Right lobe of liver (tissue), 6 donors: ENCODE results near the gene UCK1. TPM values are rescaled to one million over a fixed set of nuclear protein-coding genes. Genes with fewer than 3 reads are reported as not detected.

Experiments
- ATAC-seq, 4 donors: fragments of 200-7000 bp; cut with Tn5 transposase; one replicate each; pipeline ENCODE4 v1.9.1; 2020; ENCODE audit warnings: mild to moderate bottlenecking in 4 of 4, moderate library complexity in 4 of 4
- DNase-seq, 3 donors: peaks; one replicate each; pipeline ENCODE4 v3.0.0-alpha.2; 2020
- H3K27ac ChIP-seq, 3 donors: fragments of 200-600 bp; one replicate each; pipeline ENCODE4 v1.8.0; 2022
- H3K27me3 ChIP-seq, 2 donors: fragments of 200-600 bp; one replicate each; pipeline ENCODE4 v1.8.0; 2022
- H3K36me3 ChIP-seq, 4 donors: fragments of 200-600 bp; sonication (generic) in 1 of 4; one replicate each; pipeline versions ENCODE4 v1.5.1 to v1.8.0; 2017 to 2022; ENCODE audit warnings: control low read depth in 1 of 4
- H3K4me1 ChIP-seq, 4 donors: fragments of 200-600 bp; sonication (generic) in 1 of 4; one replicate each; pipeline versions ENCODE4 v1.5.1 to v1.8.0; 2017 to 2022; ENCODE audit warnings: control low read depth in 1 of 4
- H3K4me3 ChIP-seq, 3 donors: fragments of 200-600 bp; one replicate each; pipeline ENCODE4 v1.8.0; 2022
- H3K9me3 ChIP-seq, 4 donors: fragments of 200-600 bp; sonication (generic) in 1 of 4; one replicate each; pipeline versions ENCODE4 v1.5.1 to v1.8.0; 2017 to 2022; ENCODE audit warnings: control low read depth in 1 of 4
- POLR2A ChIP-seq: fragments of 450-650 bp; IDR thresholded peaks from one replicate; pipeline ENCODE4 v1.6.1; 2017; ENCODE audit warnings: antibody characterized with exemption, mild to moderate bottlenecking
- WGBS: methylation state at CpG from one replicate; pipeline ENCODE4 v1.1.6; 2018; ENCODE audit warnings: low coverage, low lambda C conversion rate; ENCODE audit not compliant: insufficient coverage; ENCODE audit errors: missing lambda C conversion rate; 5-methylcytosine and 5-hydroxymethylcytosine counted together
- intact Hi-C, 2 donors: fragments of 100-400 bp; cut with DNase I; formaldehyde crosslinking; loops; one replicate each; pipeline versions ENCODE4 v1.11.2 to v1.14.1; 2022
- total RNA-seq, 6 experiments: library from RNA; depleted of rRNA in 2 of 6; stranded (reverse); fragments of >200 nt in 2 of 6; fragmentation: NEBNext Ultra II Directional in 3 of 6; extraction: Animal tissue kit (Norgen Biotek cat#: 25700) in 3 of 6; gene quantifications; one replicate each; pipeline versions ENCODE4 v1.1.0 to v1.2.4, GENCODE V29; 2016 to 2023
- TF ChIP-seq, protein P1 (sequence below), 4 donors: fragments of 200-600 bp in 3 of 4; fragments of 450-650 bp in 1 of 4; IDR thresholded peaks; one replicate each; pipeline versions ENCODE4 v1.5.1 to v1.8.0; 2016 to 2022; ENCODE audit warnings: antibody characterized with exemption in 4 of 4, mild to moderate bottlenecking in 2 of 4
- donor health status: DM: no; HTN: yes; CAD: no.
- donor health status: DM: no; HTN: no; CAD: no.
- donor health status: DM: no; HTN: no; CAD: no.
- donor health status: DM: no; HTN: yes; CAD: no.
- donor health status: DM: no; HTN: yes; CAD: no.

Gene UCK1
- total RNA-seq, 6 experiments from 2014 or later, result 18.4 to 32.1 (median 27.8) TPM

DNA sequence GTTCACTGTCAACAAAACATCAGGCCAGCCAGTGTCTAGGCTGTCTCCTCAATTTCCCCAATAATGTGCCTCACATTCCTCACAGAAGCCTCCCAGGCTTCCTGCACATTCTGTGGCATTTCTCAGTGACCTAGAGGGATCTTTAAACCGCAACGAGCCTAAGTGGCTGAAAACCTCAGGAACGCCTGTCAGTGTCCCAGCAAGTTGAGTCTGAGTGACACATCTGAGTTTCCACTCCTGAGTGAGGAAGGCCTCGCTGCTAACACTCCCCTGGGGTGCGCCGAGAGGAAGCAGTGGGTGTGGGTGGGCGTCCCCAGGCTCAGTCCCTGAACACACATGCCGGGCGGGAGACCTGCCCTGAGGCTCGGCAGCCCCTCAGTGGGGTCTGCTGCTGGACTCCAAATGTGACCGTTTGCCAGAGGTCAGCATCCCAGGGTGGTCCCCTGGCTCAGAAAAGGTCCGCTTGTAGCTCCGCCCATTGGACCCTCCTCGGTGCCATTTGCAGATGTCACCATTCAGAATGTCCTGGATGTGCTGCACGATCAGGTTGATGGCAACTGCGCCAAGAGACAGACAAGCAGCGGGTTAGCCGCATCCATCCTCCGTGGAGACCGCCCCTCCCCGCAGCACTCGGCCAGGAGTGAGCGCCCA lies 6.3 kb downstream of the UCK1 start:
- ATAC-seq (no peak), DNase-seq (no peak)
- H3K36me3 ChIP-seq, result peaks cover 0 to 81% (median 35%) of the 10 kb centered on the region in 4 donors
- peaks cover 0 to 6% (median 4%) of the 10 kb centered on the region in 4 donors for H3K4me1 ChIP-seq
- no peak overlapping the region for H3K4me3 ChIP-seq
- WGBS, result 100% methylated on average over 2 of the region's 23 CpGs
- TF ChIP-seq, protein P1, sequence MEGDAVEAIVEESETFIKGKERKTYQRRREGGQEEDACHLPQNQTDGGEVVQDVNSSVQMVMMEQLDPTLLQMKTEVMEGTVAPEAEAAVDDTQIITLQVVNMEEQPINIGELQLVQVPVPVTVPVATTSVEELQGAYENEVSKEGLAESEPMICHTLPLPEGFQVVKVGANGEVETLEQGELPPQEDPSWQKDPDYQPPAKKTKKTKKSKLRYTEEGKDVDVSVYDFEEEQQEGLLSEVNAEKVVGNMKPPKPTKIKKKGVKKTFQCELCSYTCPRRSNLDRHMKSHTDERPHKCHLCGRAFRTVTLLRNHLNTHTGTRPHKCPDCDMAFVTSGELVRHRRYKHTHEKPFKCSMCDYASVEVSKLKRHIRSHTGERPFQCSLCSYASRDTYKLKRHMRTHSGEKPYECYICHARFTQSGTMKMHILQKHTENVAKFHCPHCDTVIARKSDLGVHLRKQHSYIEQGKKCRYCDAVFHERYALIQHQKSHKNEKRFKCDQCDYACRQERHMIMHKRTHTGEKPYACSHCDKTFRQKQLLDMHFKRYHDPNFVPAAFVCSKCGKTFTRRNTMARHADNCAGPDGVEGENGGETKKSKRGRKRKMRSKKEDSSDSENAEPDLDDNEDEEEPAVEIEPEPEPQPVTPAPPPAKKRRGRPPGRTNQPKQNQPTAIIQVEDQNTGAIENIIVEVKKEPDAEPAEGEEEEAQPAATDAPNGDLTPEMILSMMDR (IDR thresholded peaks at IDR 0.05), result no peak
- TF ChIP-seq POLR2A, result no peak
- H3K27ac ChIP-seq, result no peak overlapping the region
- H3K27me3 ChIP-seq, result no peaks in the 10 kb centered on the region
- intact Hi-C loops, result no loop called here
- H3K9me3 ChIP-seq, result no peaks in the 10 kb centered on the region

DNA sequence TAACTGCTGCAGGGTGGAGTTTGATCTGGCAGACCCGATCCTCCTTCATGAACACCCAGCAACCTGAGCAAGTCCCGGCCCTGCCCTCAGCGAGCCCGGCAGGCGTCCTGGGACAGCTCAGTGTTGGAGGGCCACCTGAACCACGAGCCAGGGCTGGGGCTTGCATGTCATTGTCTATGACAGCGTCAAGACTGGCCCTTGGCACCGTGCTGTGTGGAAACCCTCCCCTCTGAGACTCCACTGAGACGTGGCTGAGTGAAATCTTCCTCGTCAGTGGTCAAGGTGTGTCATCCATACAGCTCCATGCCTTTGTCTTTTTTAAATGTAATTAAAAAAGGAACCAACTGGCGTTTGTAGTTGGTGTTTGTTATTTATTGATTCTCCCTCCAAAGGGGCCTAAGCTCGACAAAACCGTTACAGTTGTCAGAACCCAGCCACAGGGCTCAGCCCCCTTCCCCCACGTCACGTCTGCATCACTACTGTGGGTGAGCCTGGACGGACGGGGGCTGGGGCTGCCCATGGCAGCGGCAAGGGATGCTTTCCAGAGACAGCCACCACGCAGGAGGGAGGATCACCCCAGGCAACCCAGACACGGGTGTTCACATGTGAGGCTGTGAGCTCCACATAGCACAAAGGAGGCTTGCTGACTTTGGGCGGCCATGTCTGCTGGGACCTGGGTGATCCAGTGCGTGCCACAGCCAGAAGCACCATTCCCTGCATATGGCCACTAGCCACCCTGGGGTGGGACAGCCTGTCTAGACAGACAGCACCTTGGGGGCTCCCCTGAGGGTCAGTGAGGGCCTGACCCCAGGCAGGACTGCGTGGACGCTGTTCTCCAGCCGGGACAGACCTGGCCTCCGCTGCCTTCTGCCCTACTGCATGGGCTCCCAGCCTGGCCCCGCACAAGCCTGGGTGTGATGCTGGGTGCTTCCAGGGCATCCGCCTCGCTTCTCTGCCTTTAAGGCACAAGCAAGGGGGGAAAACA lies 7.3 kb downstream of the UCK1 start:
- intact Hi-C loops, result no loop called here
- TF ChIP-seq POLR2A, result no peak
- TF ChIP-seq, protein P1 (IDR thresholded peaks at IDR 0.05), result no peak
- Histone ChIP-seq H3K9me3 (no peaks in the 10 kb centered on the region), H3K27ac (no peak overlapping the region), H3K4me1 (no peaks in the 10 kb centered on the region), H3K4me3 (no peak overlapping the region), H3K27me3 (no peaks in the 10 kb centered on the region), H3K36me3 (peaks cover 0 to 87% (median 33%) of the 10 kb centered on the region in 4 donors)
- ATAC-seq (peak in 3 of 4 donors; percentile 9 to 15 (median 11)), DNase-seq (no peak)
- WGBS, result 79% methylated on average over 11 of the region's 29 CpGs

- TF ChIP-seq, protein P1 (IDR thresholded peaks at IDR 0.05), result no peak
- TF ChIP-seq POLR2A, result no peak
- DNase-seq (no peak), ATAC-seq (no peak)
- no peak overlapping the region for H3K4me3 ChIP-seq
- intact Hi-C loops, result no loop called here
- H3K27ac ChIP-seq, result no peak overlapping the region
- H3K9me3 ChIP-seq, result no peaks in the 10 kb centered on the region
- no peaks in the 10 kb centered on the region for H3K27me3 ChIP-seq
- no peaks in the 10 kb centered on the region for H3K4me1 ChIP-seq
- H3K36me3 ChIP-seq, result peaks cover 0 to 85% (median 30%) of the 10 kb centered on the region in 4 donors
- 86% methylated on average over 7 of the region's 9 CpGs for WGBS
Measured at GRCh38 chr9:131523086-131523388, 8.0 kb downstream of the UCK1 start.

DNA sequence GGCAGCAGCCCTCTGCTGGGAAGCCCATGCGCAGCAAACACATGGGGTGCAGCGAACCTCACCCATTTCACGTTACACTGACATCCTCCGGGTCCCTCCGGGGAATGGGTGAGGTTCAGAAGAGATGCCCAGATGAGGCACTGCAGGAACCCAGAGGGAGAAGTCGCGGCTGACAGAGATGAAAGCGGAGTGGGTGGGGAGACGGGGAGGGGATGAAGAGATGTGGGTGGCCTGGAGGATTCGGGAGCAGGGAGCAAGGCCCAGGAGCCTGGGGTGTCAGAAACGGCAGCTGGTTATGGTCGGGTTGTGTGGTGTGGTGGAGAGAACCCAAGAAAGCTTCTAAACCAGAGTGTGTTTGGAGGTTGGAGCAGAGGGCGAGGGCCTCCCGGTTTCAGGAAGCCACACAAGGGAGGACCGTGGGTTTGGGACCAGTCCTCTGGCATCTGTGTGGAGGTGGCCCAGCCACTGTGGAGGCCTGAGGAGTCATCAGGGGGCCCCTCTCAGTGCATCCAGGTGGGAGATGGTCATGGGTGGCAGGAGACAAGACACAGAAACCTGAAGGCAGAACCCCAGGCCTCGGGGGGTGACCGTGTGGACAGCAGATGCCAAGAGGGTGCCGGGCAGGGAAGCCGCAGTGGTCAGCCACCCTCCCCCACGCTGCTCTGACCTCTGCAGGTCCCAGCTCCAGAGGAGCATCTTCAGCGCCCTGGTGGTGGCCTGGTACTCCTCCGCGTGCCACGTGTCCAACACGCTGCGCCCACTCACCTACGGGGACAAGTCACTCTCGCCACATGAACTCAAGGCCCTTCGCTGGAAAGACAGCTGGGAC lies 8.6 kb downstream of the UCK1 start:
- Histone ChIP-seq H3K36me3 (peaks cover 0 to 79% (median 29%) of the 10 kb centered on the region in 4 donors), H3K4me1 (no peaks in the 10 kb centered on the region), H3K4me3 (no peak overlapping the region), H3K27me3 (no peaks in the 10 kb centered on the region), H3K27ac (no peak overlapping the region), H3K9me3 (no peaks in the 10 kb centered on the region)
- TF ChIP-seq POLR2A, result no peak
- TF ChIP-seq, protein P1 (IDR thresholded peaks at IDR 0.05), result no peak
- peak in 1 of 4 donors; percentile 8 for ATAC-seq
- WGBS, result 93% methylated on average over 20 of the region's 29 CpGs
- intact Hi-C loops, result no loop called here
- peak in 1 of 3 donors; percentile 38 for DNase-seq
